HG03135 (cell line): Measurements from ENCODE around the gene DKK1.

Experiments used
- ATAC-seq: cut with Tn5 transposase; IDR thresholded peaks from one replicate; pipeline ENCODE4 v1.9.1; 2021; ENCODE audit warnings: mild to moderate bottlenecking, moderate library complexity; ENCODE audit not compliant: unreplicated experiment

The DKK1 gene

GRCh38 chr10:52313933-52314821 is at the start of gene DKK1:
TSS of gene DKK1 (plus strand) at chr10:52314281. CDS start at chr10:52314435, 154 bp downstream.
- no peak for ATAC-seq

GRCh38 chr10:52265131-52265926 is 48.8 kb upstream of the DKK1 start:
- no peak for ATAC-seq

- ATAC-seq = no peak
These were observed 47.2 kb upstream of the DKK1 start for GRCh38 chr10:52266858-52267257.

GRCh38 chr10:52268790-52269189 is 45.3 kb upstream of the DKK1 start:
- ATAC-seq = no peak

GRCh38 chr10:52269233-52269632 is 44.8 kb upstream of the DKK1 start:
- no peak for ATAC-seq

GRCh38 chr10:52276163-52276562 is 37.9 kb upstream of the DKK1 start:
- no peak for ATAC-seq

GRCh38 chr10:52276986-52277385 is 37.1 kb upstream of the DKK1 start:
- ATAC-seq = no peak

- no peak for ATAC-seq
These were observed 34.5 kb upstream of the DKK1 start for GRCh38 chr10:52279546-52279945.

- no peak for ATAC-seq
These were observed 34.0 kb upstream of the DKK1 start for GRCh38 chr10:52280051-52280450.

GRCh38 chr10:52283174-52283573 is 30.9 kb upstream of the DKK1 start:
- no peak for ATAC-seq

GRCh38 chr10:52284416-52285013 is 29.6 kb upstream of the DKK1 start:
- no peak for ATAC-seq

- ATAC-seq = no peak
These were observed 26.2 kb upstream of the DKK1 start for GRCh38 chr10:52287866-52288265.

GRCh38 chr10:52297747-52298146 is 16.3 kb upstream of the DKK1 start:
- no peak for ATAC-seq

- ATAC-seq = no peak
These were observed 13.3 kb upstream of the DKK1 start for GRCh38 chr10:52300599-52301277.

- peak; percentile 82 for ATAC-seq
These were observed 5.6 kb upstream of the DKK1 start for GRCh38 chr10:52308251-52309031.

- ATAC-seq = no peak
These were observed 1.2 kb upstream of the DKK1 start for GRCh38 chr10:52312942-52313255.

- no peak for ATAC-seq
These were observed 687 bp upstream of the DKK1 start for GRCh38 chr10:52313256-52313932.

GRCh38 chr10:52314822-52315552 is 906 bp downstream of the DKK1 start:
- no peak for ATAC-seq

GRCh38 chr10:52316001-52316400 is 1.9 kb downstream of the DKK1 start:
- ATAC-seq = no peak
